ENCODE measurements around the gene THAP9. TPM values are rescaled to one million over a fixed set of nuclear protein-coding genes. Genes with fewer than 3 reads are reported as not detected.
A peak's percentile ranks its signal among the peaks of the same experiment; 100 is the strongest.

The THAP9 gene
- total RNA-seq, 2 donors from 2014 or later = 4.4 to 4.6 TPM

GRCh38 chr4:82947498-82947897, 47.0 kb downstream of the THAP9 start:
- Mint-ChIP-seq H3K9me3 (no peaks in the 10 kb centered on the region), H3K36me3 (ENCODE audit: insufficient read depth in 2 of 2) (peaks cover 4 to 15% of the 10 kb centered on the region in 2 donors), H3K27ac (no peak overlapping the region), H3K27me3 (ENCODE audit: low read depth) (no peaks in the 10 kb centered on the region), H3K4me1 (ENCODE audit: low read depth) (no peaks in the 10 kb centered on the region), H3K4me3 (no peak overlapping the region)
- DNase-seq (no peak), ATAC-seq (replicated peaks in 1 of 2) (no peak)

GRCh38 chr4:82948647-82949204, 48.2 kb downstream of the THAP9 start:
- Mint-ChIP-seq H3K27me3 (ENCODE audit: low read depth) (no peaks in the 10 kb centered on the region), H3K9me3 (no peaks in the 10 kb centered on the region), H3K36me3 (ENCODE audit: insufficient read depth in 2 of 2) (peaks cover 2 to 14% of the 10 kb centered on the region in 2 donors), H3K4me3 (no peak overlapping the region), H3K27ac (no peak overlapping the region), H3K4me1 (ENCODE audit: low read depth) (no peaks in the 10 kb centered on the region)
- ATAC-seq (replicated peaks in 1 of 2) (no peak), DNase-seq (no peak)

GRCh38 chr4:82951196-82951595, 50.7 kb downstream of the THAP9 start:
- no peaks in the 10 kb centered on the region for H3K4me1 Mint-ChIP-seq (ENCODE audit: low read depth)
- no peak overlapping the region for H3K4me3 Mint-ChIP-seq
- H3K36me3 Mint-ChIP-seq (ENCODE audit: insufficient read depth in 2 of 2) = peaks cover 2 to 14% of the 10 kb centered on the region in 2 donors

GRCh38 chr4:82954212-82954611, 53.7 kb downstream of the THAP9 start:
- Mint-ChIP-seq H3K9me3 (no peaks in the 10 kb centered on the region), H3K4me3 (no peak overlapping the region), H3K36me3 (ENCODE audit: insufficient read depth in 2 of 2) (peaks cover 2 to 18% of the 10 kb centered on the region in 2 donors), H3K27ac (no peak overlapping the region), H3K27me3 (ENCODE audit: low read depth) (no peaks in the 10 kb centered on the region), H3K4me1 (ENCODE audit: low read depth) (peaks cover 13% of the 10 kb centered on the region)
- DNase-seq (no peak), ATAC-seq (replicated peaks in 1 of 2) (no peak)

More at GRCh38 chr4:82951196-82951595, 50.7 kb downstream of the THAP9 start:
- ATAC-seq (replicated peaks in 1 of 2) (no peak), DNase-seq (no peak)
- no peaks in the 10 kb centered on the region for H3K9me3 Mint-ChIP-seq
- H3K27me3 Mint-ChIP-seq (ENCODE audit: low read depth) = no peaks in the 10 kb centered on the region
- H3K27ac Mint-ChIP-seq = no peak overlapping the region

GRCh38 chr4:82957045-82957444, 56.5 kb downstream of the THAP9 start:
- Mint-ChIP-seq H3K27ac (no peak overlapping the region), H3K4me3 (no peak overlapping the region), H3K36me3 (ENCODE audit: insufficient read depth in 2 of 2) (peaks cover 2 to 15% of the 10 kb centered on the region in 2 donors), H3K27me3 (ENCODE audit: low read depth) (no peaks in the 10 kb centered on the region), H3K9me3 (no peaks in the 10 kb centered on the region), H3K4me1 (ENCODE audit: low read depth) (peaks cover 13% of the 10 kb centered on the region)
- ATAC-seq (replicated peaks in 1 of 2) = no peak
- no peak for DNase-seq

GRCh38 chr4:82965763-82966162, 65.2 kb downstream of the THAP9 start:
- no peaks in the 10 kb centered on the region for H3K27me3 Mint-ChIP-seq (ENCODE audit: low read depth)

GRCh38 chr4:82968972-82969371, 68.4 kb downstream of the THAP9 start:
- H3K27ac Mint-ChIP-seq = peak overlapping the region; percentile 58
- no peaks in the 10 kb centered on the region for H3K4me1 Mint-ChIP-seq (ENCODE audit: low read depth)
- H3K27me3 Mint-ChIP-seq (ENCODE audit: low read depth) = no peaks in the 10 kb centered on the region
- ATAC-seq (replicated peaks in 1 of 2) (no peak), DNase-seq (no peak)
- no peak overlapping the region for H3K4me3 Mint-ChIP-seq
- no peaks in the 10 kb centered on the region for H3K9me3 Mint-ChIP-seq
- peaks cover 3 to 26% of the 10 kb centered on the region in 2 donors for H3K36me3 Mint-ChIP-seq (ENCODE audit: insufficient read depth in 2 of 2)

More at GRCh38 chr4:82965763-82966162, 65.2 kb downstream of the THAP9 start:
- Mint-ChIP-seq H3K27ac (no peak overlapping the region), H3K4me1 (ENCODE audit: low read depth) (no peaks in the 10 kb centered on the region), H3K4me3 (no peak overlapping the region), H3K9me3 (no peaks in the 10 kb centered on the region), H3K36me3 (ENCODE audit: insufficient read depth in 2 of 2) (peaks cover 5 to 27% of the 10 kb centered on the region in 2 donors)
- ATAC-seq (replicated peaks in 1 of 2) = no peak
- no peak for DNase-seq

- peak overlapping the region; percentile 58 for H3K27ac Mint-ChIP-seq
- H3K36me3 Mint-ChIP-seq (ENCODE audit: insufficient read depth in 2 of 2) = peaks cover 2 to 26% of the 10 kb centered on the region in 2 donors
Measured at GRCh38 chr4:82969414-82969813, 68.9 kb downstream of the THAP9 start.

More at GRCh38 chr4:82969414-82969813, 68.9 kb downstream of the THAP9 start:
- no peaks in the 10 kb centered on the region for H3K27me3 Mint-ChIP-seq (ENCODE audit: low read depth)
- H3K9me3 Mint-ChIP-seq = no peaks in the 10 kb centered on the region
- H3K4me3 Mint-ChIP-seq = no peak overlapping the region
- ATAC-seq (replicated peaks in 1 of 2) = no peak
- no peak for DNase-seq
- no peaks in the 10 kb centered on the region for H3K4me1 Mint-ChIP-seq (ENCODE audit: low read depth)

Other genes with a start within 250 kb of the THAP9 start
- 1 to 10 TPM; 1.5 to 1.6 TPM for gene SCD5, start 101.9 kb upstream of the THAP9 start, total RNA-seq
- 100 to 1,000 TPM; 103 to 106 TPM for gene SEC31A, start 9.6 kb upstream of the THAP9 start, total RNA-seq
- gene LIN54, start 110.1 kb downstream of the THAP9 start, total RNA-seq = 10 to 100 TPM; 25.8 to 27.9 TPM
- 10 to 100 TPM; 28.9 to 29.3 TPM for gene COPS4, start 134.4 kb downstream of the THAP9 start, total RNA-seq
- 10 to 100 TPM; 48.0 to 49.3 TPM for gene PLAC8, start 214.0 kb downstream of the THAP9 start, total RNA-seq